AG10803 (cell line): Measurements from ENCODE around the gene TSC22D1.

ENCODE experiments used
- DNase-seq: peaks from one replicate; pipeline ENCODE4 v3.0.0; 2010; ENCODE audit warnings: low read depth
- H3K4me3 ChIP-seq: 2 replicates; pipeline ENCODE4 v1.5.1; 2011; ENCODE audit warnings: mild to moderate bottlenecking, low read length, control low read depth
- TF ChIP-seq, protein P1 (sequence below): conservative IDR thresholded peaks from 2 replicates; pipeline ENCODE4 v1.5.1; 2011; ENCODE audit warnings: mild to moderate bottlenecking, low read length, control low read depth, inconsistent platforms

TSC22D1 gene

DNA sequence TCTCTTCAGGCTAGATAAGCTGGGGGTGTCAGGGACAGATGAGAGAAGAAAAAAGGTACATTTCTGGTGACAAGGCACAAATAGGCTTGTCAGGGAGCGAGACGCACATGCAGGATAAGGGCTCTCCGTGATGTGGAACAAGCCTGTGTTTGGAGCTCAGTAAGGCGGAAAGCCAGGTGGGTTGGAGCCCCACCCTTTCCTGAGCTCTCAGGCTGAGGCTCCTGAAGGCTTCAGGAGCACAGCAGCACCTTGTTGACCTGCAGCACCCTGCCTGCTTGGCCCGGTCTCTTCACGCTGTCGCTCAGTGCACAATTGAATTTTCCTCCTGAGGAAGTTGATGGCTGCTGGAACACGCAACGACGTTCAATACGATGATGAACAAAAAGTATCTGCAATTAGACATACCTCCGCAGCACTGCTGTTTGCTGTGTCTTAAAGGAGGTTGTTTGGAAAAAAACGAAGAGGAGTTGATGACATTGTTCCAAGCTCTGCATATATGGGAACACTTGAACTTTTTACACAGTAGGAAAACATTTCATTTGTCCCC, 173.2 kb downstream of the TSC22D1 start:
- no peak for DNase-seq
- H3K4me3 ChIP-seq: no peak overlapping the region
- TF ChIP-seq, protein P1, sequence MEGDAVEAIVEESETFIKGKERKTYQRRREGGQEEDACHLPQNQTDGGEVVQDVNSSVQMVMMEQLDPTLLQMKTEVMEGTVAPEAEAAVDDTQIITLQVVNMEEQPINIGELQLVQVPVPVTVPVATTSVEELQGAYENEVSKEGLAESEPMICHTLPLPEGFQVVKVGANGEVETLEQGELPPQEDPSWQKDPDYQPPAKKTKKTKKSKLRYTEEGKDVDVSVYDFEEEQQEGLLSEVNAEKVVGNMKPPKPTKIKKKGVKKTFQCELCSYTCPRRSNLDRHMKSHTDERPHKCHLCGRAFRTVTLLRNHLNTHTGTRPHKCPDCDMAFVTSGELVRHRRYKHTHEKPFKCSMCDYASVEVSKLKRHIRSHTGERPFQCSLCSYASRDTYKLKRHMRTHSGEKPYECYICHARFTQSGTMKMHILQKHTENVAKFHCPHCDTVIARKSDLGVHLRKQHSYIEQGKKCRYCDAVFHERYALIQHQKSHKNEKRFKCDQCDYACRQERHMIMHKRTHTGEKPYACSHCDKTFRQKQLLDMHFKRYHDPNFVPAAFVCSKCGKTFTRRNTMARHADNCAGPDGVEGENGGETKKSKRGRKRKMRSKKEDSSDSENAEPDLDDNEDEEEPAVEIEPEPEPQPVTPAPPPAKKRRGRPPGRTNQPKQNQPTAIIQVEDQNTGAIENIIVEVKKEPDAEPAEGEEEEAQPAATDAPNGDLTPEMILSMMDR: no peak

DNA sequence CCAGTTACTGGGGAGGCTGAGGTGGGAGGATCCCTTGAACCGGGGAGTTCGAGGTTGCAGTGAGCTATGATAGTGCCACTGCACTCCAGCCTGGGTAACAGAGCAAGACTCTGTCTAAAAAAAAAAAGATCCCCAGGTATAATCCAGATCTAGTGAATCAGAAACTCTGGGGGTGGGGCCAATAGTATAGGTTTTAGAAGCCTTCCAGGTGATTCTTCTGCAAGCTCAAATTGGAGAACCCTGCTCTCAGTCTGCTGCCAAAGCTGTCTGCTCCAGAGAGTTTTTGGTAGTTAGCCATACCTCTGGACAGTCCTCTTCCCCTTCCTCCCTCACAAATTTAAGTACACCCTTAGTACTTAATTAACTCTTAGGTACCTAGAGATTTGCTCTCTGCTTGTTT, 174.6 kb downstream of the TSC22D1 start:
- no peak overlapping the region for H3K4me3 ChIP-seq
- TF ChIP-seq, protein P1: no peak

DNA sequence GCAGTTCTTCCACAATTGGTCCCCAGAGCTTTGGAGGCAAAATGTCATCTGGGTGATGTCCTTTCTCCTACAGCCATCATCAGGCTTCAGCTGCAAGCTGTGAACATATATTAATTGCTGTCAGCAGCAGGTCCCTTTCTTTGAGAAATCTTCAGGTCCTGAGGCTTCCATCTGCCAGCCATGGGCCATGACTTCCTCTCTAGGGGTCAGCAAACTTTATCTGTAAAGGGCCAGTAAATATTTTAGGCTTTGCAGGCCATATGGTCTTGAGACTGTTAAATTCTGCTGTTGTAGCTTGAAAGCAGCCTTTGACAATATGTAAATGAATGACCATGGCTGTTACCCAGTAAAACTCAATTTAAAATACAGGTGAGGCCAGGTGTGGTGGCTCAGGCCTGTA, 175.4 kb downstream of the TSC22D1 start:
- no peak overlapping the region for H3K4me3 ChIP-seq
- TF ChIP-seq, protein P1: no peak
- DNase-seq: no peak

More for the DNA sequence above, 174.6 kb downstream of the TSC22D1 start:
- DNase-seq: no peak

DNA sequence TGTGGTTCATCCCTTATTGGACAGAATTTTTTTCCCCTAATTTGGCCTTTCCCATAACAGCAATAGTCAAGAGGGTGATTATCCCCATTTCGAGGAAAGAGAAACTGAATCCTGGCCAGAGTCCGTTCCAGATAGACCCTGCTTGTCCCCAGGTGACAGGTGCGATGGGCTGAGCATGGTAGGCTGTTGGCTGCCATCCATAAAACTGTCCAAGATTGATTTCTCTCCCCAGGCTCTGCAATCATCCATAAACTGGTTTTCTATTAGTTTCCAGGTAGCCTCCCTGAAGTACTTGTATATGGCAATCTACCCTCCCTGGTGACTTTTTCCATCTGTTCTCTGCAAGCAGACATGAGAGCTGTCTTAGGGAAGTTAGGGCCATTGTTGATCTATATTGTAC, 177.1 kb downstream of the TSC22D1 start:
- TF ChIP-seq, protein P1: no peak
- no peak overlapping the region for H3K4me3 ChIP-seq
- DNase-seq: no peak

DNA sequence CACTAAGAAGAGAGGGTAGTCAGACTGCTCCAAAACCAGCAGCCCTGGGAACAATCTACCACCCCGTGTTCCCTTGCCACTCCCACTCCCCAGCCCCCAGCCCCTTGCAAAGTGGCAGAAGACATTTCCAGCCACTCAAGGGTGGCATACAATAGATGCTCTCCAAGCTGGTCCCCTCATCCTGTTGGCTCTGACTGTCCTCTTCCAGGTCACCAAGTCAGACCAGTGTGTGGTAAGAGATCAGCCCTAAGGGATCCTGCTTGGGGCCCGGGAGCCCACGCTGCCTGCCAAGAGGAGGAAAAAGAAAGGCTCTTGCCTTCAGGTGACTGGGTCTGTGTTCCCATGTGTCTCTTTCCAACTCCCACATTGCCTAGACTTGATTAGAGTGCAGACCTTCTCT, 177.5 kb downstream of the TSC22D1 start:
- no peak overlapping the region for H3K4me3 ChIP-seq
- TF ChIP-seq, protein P1: no peak
- DNase-seq: no peak

DNA sequence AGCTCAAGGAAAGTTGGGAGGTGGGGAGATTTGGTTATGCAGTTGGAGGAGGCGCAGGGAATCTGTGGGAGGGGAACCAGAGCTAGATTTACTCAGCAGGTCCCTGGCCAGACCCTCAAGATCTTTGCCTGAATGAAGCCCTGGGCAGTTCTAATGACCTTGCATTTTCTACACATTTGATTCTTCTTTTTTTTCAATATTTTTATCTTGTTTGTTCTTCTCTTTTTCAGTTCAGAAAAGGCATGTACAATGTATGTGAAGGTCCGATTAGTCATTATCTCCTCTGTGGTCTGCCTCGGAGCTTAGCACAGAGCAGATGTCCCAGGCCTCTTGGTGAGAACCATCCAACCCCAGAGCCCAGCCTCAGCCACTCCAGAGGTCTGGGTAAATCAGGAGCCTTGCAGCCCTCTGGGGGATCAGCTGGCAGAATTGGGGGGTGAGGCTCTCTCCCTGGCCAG, 178.3 kb downstream of the TSC22D1 start:
- TF ChIP-seq, protein P1: no peak
- H3K4me3 ChIP-seq: no peak overlapping the region
- no peak for DNase-seq

DNA sequence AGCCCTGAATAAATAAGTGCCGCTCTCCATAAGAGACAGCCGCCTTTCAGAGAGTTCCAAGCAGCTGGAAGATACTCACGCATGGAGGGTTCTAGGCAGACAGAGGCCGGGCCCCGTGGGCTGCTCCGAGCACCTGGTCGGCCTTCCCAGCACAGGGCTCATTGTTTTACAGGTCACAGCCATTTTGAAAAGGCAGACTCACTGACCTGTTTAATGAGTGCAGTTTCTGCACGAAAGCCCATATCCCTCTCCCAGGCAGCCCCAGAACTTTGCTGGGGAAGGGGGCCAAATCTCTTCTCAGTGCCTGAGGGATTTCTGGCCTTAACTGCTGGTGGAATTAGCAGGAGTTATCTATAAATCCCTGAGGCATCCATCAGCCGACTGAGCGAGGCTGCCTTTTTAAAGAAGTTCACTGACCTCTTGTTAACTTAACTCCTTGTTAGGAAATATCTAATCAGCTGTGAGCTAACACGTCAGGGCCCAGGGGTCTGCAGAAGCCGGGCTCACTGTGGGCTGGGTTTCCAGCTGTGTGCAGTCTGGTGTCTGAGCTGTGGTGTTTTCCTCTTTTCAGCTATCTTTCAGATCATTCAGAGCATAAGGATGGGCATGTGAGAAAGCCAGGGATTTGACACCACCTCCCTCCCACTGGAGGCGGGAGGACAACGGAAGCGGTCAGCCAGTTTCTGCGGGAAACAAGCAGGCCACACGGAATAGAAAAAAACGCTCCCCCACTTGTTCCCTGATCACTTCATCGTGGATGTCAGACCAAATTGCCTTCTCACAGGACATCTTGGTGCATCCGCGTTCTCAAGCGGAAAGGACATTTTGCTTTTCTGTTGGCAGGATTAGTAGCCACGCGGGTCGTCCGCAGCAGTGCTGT, 179.2 kb downstream of the TSC22D1 start:
- no peak overlapping the region for H3K4me3 ChIP-seq
- DNase-seq: no peak
- TF ChIP-seq, protein P1: no peak
